Testis (tissue), 2 donors: ENCODE measurements around the gene HOXA3.

Source experiments
- POLR2A ChIP-seq: fragments of 450-650 bp; IDR thresholded peaks from one replicate; pipeline ENCODE4 v1.6.1; 2017; ENCODE audit warnings: antibody characterized with exemption, mild to moderate bottlenecking, moderate library complexity
- TF ChIP-seq, protein P1 (sequence below), 3 experiments: fragments of 450-650 bp in 2 of 3; fragments of 200-600 bp in 1 of 3; sonication (generic) in 1 of 3; IDR thresholded peaks; one replicate each; pipeline ENCODE4 v1.5.1; 2016 to 2019; ENCODE audit warnings: antibody characterized with exemption in 3 of 3, mild to moderate bottlenecking in 2 of 3, moderate library complexity in 1 of 3

DNA sequence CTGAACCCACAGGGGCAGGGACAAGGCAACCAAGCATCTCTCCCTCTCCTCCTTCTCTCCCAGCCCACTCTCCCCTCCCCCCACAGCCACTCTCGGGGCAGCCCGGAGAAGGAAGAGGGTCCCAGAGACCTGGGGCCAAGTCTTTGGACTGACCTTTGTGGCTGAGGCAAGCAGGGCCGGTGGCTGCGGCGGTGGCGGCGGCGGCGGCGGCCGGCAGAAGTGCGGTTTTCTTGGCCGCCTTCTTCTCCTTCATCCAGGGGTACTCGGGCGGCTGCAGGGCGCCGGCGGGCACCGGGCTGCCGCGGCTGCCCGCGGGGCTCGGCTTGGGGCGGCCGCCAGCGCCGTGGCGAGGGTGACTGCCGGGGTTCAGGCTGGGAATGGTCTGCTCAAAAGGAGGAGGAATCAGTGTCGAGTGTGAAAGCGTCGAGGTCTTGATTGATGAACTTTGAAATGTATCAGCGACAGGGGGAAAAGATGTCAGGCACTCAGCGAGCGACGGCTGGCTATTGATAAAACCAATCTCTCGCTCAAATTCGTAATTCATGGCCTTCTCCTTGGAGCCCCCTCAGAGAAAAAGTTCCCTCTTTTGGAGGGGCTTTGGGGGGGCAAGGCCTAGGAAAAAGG, 50.3 kb downstream of the HOXA3 start:
- TF ChIP-seq, protein P1, sequence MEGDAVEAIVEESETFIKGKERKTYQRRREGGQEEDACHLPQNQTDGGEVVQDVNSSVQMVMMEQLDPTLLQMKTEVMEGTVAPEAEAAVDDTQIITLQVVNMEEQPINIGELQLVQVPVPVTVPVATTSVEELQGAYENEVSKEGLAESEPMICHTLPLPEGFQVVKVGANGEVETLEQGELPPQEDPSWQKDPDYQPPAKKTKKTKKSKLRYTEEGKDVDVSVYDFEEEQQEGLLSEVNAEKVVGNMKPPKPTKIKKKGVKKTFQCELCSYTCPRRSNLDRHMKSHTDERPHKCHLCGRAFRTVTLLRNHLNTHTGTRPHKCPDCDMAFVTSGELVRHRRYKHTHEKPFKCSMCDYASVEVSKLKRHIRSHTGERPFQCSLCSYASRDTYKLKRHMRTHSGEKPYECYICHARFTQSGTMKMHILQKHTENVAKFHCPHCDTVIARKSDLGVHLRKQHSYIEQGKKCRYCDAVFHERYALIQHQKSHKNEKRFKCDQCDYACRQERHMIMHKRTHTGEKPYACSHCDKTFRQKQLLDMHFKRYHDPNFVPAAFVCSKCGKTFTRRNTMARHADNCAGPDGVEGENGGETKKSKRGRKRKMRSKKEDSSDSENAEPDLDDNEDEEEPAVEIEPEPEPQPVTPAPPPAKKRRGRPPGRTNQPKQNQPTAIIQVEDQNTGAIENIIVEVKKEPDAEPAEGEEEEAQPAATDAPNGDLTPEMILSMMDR (IDR thresholded peaks at IDR 0.05): no peak
- no peak for TF ChIP-seq POLR2A
